GM12891 (cell line): ENCODE measurements around the gene ZNF407.
A peak's percentile ranks its signal among the peaks of the same experiment; 100 is the strongest.

ENCODE experiments used
- DNase-seq: peaks from one replicate; pipeline ENCODE4 v3.0.0; 2011; ENCODE audit warnings: low spot score; ENCODE audit not compliant: insufficient read length
- FAIRE-seq: peaks from 2 replicates; lab custom pipeline; 2011; peaks lifted over from hg19 to GRCh38; lab: Jason Lieb, UNC
- PAX5 ChIP-seq: IDR thresholded peaks from 2 replicates; pipeline ENCODE4 v1.6.1; 2011; ENCODE audit warnings: low read length, moderate library complexity, mild to moderate bottlenecking; ENCODE audit not compliant: insufficient read depth, severe bottlenecking
- POLR2A ChIP-seq: IDR thresholded peaks from 2 replicates; pipeline ENCODE4 v1.6.1; 2011; ENCODE audit warnings: low read depth, low read length, control low read depth
- POLR2AphosphoS5 ChIP-seq: IDR thresholded peaks from 2 replicates; pipeline ENCODE4 v1.6.1; 2011; ENCODE audit warnings: low read depth, low read length, control low read depth
- POU2F2 ChIP-seq: IDR thresholded peaks from 2 replicates; pipeline ENCODE4 v1.6.1; 2011; ENCODE audit warnings: low read depth, mild to moderate bottlenecking, control low read depth, low read length, moderate library complexity
- SPI1 ChIP-seq: IDR thresholded peaks from 2 replicates; pipeline ENCODE4 v1.6.1; 2011; ENCODE audit warnings: low read depth, low read length, control low read depth
- TAF1 ChIP-seq: IDR thresholded peaks from 2 replicates; pipeline ENCODE4 v1.6.1; 2011; ENCODE audit warnings: low read depth, low read length, control low read depth

Gene ZNF407

GRCh38 chr18:74796841-74797576 is 199.3 kb downstream of the ZNF407 start:
- TF ChIP-seq TAF1: no peak
- no peak for TF ChIP-seq PAX5
- TF ChIP-seq POLR2A: no peak
- no peak for TF ChIP-seq POU2F2
- no peak for TF ChIP-seq SPI1
- no peak for TF ChIP-seq POLR2AphosphoS5
- DNase-seq: no peak
- peak; percentile 84 for FAIRE-seq

GRCh38 chr18:74797577-74798151 is 200.0 kb downstream of the ZNF407 start:
- FAIRE-seq (no peak), DNase-seq (no peak)
- TF ChIP-seq PAX5 (no peak), POLR2AphosphoS5 (no peak), POLR2A (no peak), SPI1 (no peak), POU2F2 (no peak), TAF1 (no peak)

- FAIRE-seq (no peak), DNase-seq (no peak)
- TF ChIP-seq POU2F2 (no peak), POLR2A (no peak), PAX5 (no peak), SPI1 (no peak), TAF1 (no peak), POLR2AphosphoS5 (no peak)
Observed at GRCh38 chr18:74799542-74799941, 201.9 kb downstream of the ZNF407 start.

- TF ChIP-seq PAX5 (no peak), SPI1 (no peak), POLR2A (no peak)
- no peak for FAIRE-seq
- no peak for DNase-seq
Observed at GRCh38 chr18:74800098-74800497, 202.4 kb downstream of the ZNF407 start.

GRCh38 chr18:74803117-74803516 is 205.4 kb downstream of the ZNF407 start:
- TF ChIP-seq POU2F2 (no peak), PAX5 (no peak), POLR2AphosphoS5 (no peak), POLR2A (no peak), SPI1 (no peak), TAF1 (no peak)
- DNase-seq (no peak), FAIRE-seq (no peak)

GRCh38 chr18:74803769-74804168 is 206.1 kb downstream of the ZNF407 start:
- FAIRE-seq (no peak), DNase-seq (no peak)
- TF ChIP-seq SPI1 (no peak), PAX5 (no peak), POLR2AphosphoS5 (no peak), POLR2A (no peak), POU2F2 (no peak), TAF1 (no peak)

GRCh38 chr18:74804677-74805076 is 207.0 kb downstream of the ZNF407 start:
- TF ChIP-seq POLR2AphosphoS5 (no peak), PAX5 (no peak), POU2F2 (no peak), POLR2A (no peak), TAF1 (no peak), SPI1 (no peak)
- FAIRE-seq (no peak), DNase-seq (no peak)

- TF ChIP-seq TAF1: no peak
- no peak for TF ChIP-seq POLR2AphosphoS5
- no peak for TF ChIP-seq SPI1
- no peak for TF ChIP-seq PAX5
- TF ChIP-seq POLR2A: no peak
- TF ChIP-seq POU2F2: no peak
- DNase-seq (no peak), FAIRE-seq (peak; percentile 38)
Observed at GRCh38 chr18:74806073-74806472, 208.4 kb downstream of the ZNF407 start.

GRCh38 chr18:74806700-74807416 is 209.2 kb downstream of the ZNF407 start:
- FAIRE-seq (peak; percentile 96), DNase-seq (peak; percentile 24)
- TF ChIP-seq PAX5: no peak
- TF ChIP-seq POLR2A: no peak
- no peak for TF ChIP-seq TAF1
- 0 out of 2 replicates have a peak, but pooled peaks have one; percentile 23 for TF ChIP-seq POLR2AphosphoS5
- TF ChIP-seq POU2F2: peak; percentile 36; the same call in 1 of the 2 replicates
- TF ChIP-seq SPI1: peak; percentile 99
